ENCODE data around the gene P2RY6. TPM values are rescaled to one million over a fixed set of nuclear protein-coding genes. Genes with fewer than 3 reads are reported as not detected.
A peak's percentile ranks its signal among the peaks of the same experiment; 100 is the strongest.

Gene P2RY6
- total RNA-seq, 1 experiment from 2014 or later: 0.15 TPM

- Histone ChIP-seq H3K9me2 (ENCODE audit: insufficient read depth) (no peaks in the 10 kb centered on the region), H3K36me3 (ENCODE audit: control insufficient read depth in 1 of 2, insufficient read depth in 2 of 2, low read length in 2 of 2) (no peaks in the 10 kb centered on the region), H3K27me3 (ENCODE audit: insufficient read depth, low read length) (no peaks in the 10 kb centered on the region), H2AFZ (ENCODE audit: low read depth, low read length, poor library complexity, severe bottlenecking) (no peak overlapping the region), H3K4me2 (ENCODE audit: low read length) (peak overlapping the region; percentile 64), H3K4me3 (replicated peaks in 1 of 2; ENCODE audit: low read depth in 1 of 2, low read length in 2 of 2) (peak overlapping the region in 1 of 2 experiments; percentile 29; a peak in 1 of 4 replicates), H4K20me1 (ENCODE audit: insufficient read depth) (no peaks in the 10 kb centered on the region), H3K4me1 (ENCODE audit: control insufficient read depth in 1 of 2, insufficient read depth in 2 of 2, low read length in 2 of 2) (peaks cover 25 to 34% of the 10 kb centered on the region in 2 experiments), H3K9ac (ENCODE audit: low read length) (no peak overlapping the region), H3K79me2 (ENCODE audit: insufficient read depth, low read length) (no peaks in the 10 kb centered on the region), H3K27ac (ENCODE audit: low read depth, low read length) (peak overlapping the region; percentile 27; the same call in 1 of the 2 replicates), H3K9me3 (ENCODE audit: control insufficient read depth in 1 of 2, insufficient read depth in 1 of 2, low read depth in 1 of 2, low read length in 2 of 2) (no peaks in the 10 kb centered on the region)
- ATAC-seq (peak; percentile 66), DNase-seq (ENCODE audit: low read depth, low spot score) (no peak)
- TF ChIP-seq SRF (IDR thresholded peaks at IDR 0.05; ENCODE audit: low read depth): no peak
- no peak for TF ChIP-seq FOSL1 (IDR thresholded peaks at IDR 0.05; ENCODE audit: low read depth)
- TF ChIP-seq, protein P1, sequence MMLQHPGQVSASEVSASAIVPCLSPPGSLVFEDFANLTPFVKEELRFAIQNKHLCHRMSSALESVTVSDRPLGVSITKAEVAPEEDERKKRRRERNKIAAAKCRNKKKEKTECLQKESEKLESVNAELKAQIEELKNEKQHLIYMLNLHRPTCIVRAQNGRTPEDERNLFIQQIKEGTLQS (IDR thresholded peaks at IDR 0.05): no peak
- no peak for TF ChIP-seq YY1 (IDR thresholded peaks at IDR 0.05; ENCODE audit: extremely low read depth, insufficient replicate concordance, low read depth, low read length)
- TF ChIP-seq RAD21 (IDR thresholded peaks at IDR 0.05; ENCODE audit: low read depth): no peak
- no peak for TF ChIP-seq ZNF274 (IDR thresholded peaks at IDR 0.05; ENCODE audit: low read depth, low read length)
- no peak for TF ChIP-seq ZFX (IDR thresholded peaks at IDR 0.05)
- TF ChIP-seq EZH2phosphoT487 (IDR thresholded peaks at IDR 0.05; ENCODE audit: borderline replicate concordance): no peak
- no peak for TF ChIP-seq JUND (IDR thresholded peaks at IDR 0.05)
- TF ChIP-seq ZBTB33 (IDR thresholded peaks at IDR 0.05; ENCODE audit: extremely low read depth, insufficient replicate concordance, low read length): no peak
- TF ChIP-seq SP1 (IDR thresholded peaks at IDR 0.05; ENCODE audit: low read depth): no peak
- no peak for TF ChIP-seq POLR2A (IDR thresholded peaks at IDR 0.05; ENCODE audit: borderline replicate concordance, extremely low read depth, insufficient read depth, insufficient read length)
- TF ChIP-seq CBX3 (IDR thresholded peaks at IDR 0.05; ENCODE audit: low read depth): no peak
- no peak for TF ChIP-seq ELF1 (IDR thresholded peaks at IDR 0.05; ENCODE audit: borderline replicate concordance, low read depth)
- TF ChIP-seq, protein P2, sequence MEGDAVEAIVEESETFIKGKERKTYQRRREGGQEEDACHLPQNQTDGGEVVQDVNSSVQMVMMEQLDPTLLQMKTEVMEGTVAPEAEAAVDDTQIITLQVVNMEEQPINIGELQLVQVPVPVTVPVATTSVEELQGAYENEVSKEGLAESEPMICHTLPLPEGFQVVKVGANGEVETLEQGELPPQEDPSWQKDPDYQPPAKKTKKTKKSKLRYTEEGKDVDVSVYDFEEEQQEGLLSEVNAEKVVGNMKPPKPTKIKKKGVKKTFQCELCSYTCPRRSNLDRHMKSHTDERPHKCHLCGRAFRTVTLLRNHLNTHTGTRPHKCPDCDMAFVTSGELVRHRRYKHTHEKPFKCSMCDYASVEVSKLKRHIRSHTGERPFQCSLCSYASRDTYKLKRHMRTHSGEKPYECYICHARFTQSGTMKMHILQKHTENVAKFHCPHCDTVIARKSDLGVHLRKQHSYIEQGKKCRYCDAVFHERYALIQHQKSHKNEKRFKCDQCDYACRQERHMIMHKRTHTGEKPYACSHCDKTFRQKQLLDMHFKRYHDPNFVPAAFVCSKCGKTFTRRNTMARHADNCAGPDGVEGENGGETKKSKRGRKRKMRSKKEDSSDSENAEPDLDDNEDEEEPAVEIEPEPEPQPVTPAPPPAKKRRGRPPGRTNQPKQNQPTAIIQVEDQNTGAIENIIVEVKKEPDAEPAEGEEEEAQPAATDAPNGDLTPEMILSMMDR (IDR thresholded peaks at IDR 0.05 in 2 of 3, conservative IDR thresholded peaks at IDR 0.05 in 1 of 3; ENCODE audit: borderline replicate concordance in 1 of 3, insufficient read depth in 1 of 3, low read depth in 2 of 3, low read length in 2 of 3): no peak
- no peak for TF ChIP-seq EZH2 (IDR thresholded peaks at IDR 0.05)
- TF ChIP-seq, protein P3, sequence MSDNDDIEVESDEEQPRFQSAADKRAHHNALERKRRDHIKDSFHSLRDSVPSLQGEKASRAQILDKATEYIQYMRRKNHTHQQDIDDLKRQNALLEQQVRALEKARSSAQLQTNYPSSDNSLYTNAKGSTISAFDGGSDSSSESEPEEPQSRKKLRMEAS (IDR thresholded peaks at IDR 0.05): no peak
- no peak for TF ChIP-seq SIN3A (IDR thresholded peaks at IDR 0.05; ENCODE audit: low read depth)
- no peak for TF ChIP-seq REST (IDR thresholded peaks at IDR 0.05; ENCODE audit: low read depth)
- no peak for TF ChIP-seq POLR2AphosphoS5 (IDR thresholded peaks at IDR 0.05; ENCODE audit: low read depth, low read length)
- ChIA-PET POLR2A (no interaction called here), RAD21 (ENCODE audit: low non-redundant PET in 1 of 2, low total read pairs in 2 of 2, uncharacterized antibody in 2 of 2, unreplicated experiment in 2 of 2) (no interaction called here), CTCF (interaction anchor here (1.8 kb wide), 1 partner anchor 8 kb away, joined by 7 read pairs; no protein-coding TSS in a partner anchor)
- intact Hi-C loops (cut with micrococcal nuclease): no loop called here
- BruUV-seq (replicated peaks): no TSS peak
These were observed 43.6 kb upstream of the P2RY6 start for GRCh38 chr11:73228268-73229134.

All from HCT116 (cell line).